GM12874 (cell line): ENCODE measurements around the gene EFCAB14.

Source experiments
- CTCF ChIP-seq: IDR thresholded peaks from 2 replicates; pipeline ENCODE4 v1.5.1; 2011; ENCODE audit warnings: low read depth, mild to moderate bottlenecking, control low read depth, low read length, moderate library complexity; ENCODE audit not compliant: insufficient read depth

Gene EFCAB14

GRCh38 chr1:46757956-46758528 lies 39.1 kb upstream of the EFCAB14 start:
- no peak for TF ChIP-seq CTCF

- TF ChIP-seq CTCF = no peak
These were observed 38.5 kb upstream of the EFCAB14 start for GRCh38 chr1:46757247-46757955.

GRCh38 chr1:46755121-46755520 lies 36.2 kb upstream of the EFCAB14 start:
- no peak for TF ChIP-seq CTCF

GRCh38 chr1:46753985-46754384 lies 35.1 kb upstream of the EFCAB14 start:
- no peak for TF ChIP-seq CTCF

- TF ChIP-seq CTCF = no peak
These were observed 31.0 kb upstream of the EFCAB14 start for GRCh38 chr1:46749921-46750404.

GRCh38 chr1:46749404-46749803 lies 30.5 kb upstream of the EFCAB14 start:
- no peak for TF ChIP-seq CTCF

- no peak for TF ChIP-seq CTCF
These were observed 28.9 kb upstream of the EFCAB14 start for GRCh38 chr1:46747683-46748288.
